GM19463 (cell line): Measurements from ENCODE around the gene UFD1.

Experiments used
- ATAC-seq: cut with Tn5 transposase; IDR thresholded peaks from one replicate; pipeline ENCODE4 v1.9.1; 2021; ENCODE audit warnings: mild to moderate bottlenecking, moderate library complexity; ENCODE audit not compliant: unreplicated experiment

UFD1 gene

DNA sequence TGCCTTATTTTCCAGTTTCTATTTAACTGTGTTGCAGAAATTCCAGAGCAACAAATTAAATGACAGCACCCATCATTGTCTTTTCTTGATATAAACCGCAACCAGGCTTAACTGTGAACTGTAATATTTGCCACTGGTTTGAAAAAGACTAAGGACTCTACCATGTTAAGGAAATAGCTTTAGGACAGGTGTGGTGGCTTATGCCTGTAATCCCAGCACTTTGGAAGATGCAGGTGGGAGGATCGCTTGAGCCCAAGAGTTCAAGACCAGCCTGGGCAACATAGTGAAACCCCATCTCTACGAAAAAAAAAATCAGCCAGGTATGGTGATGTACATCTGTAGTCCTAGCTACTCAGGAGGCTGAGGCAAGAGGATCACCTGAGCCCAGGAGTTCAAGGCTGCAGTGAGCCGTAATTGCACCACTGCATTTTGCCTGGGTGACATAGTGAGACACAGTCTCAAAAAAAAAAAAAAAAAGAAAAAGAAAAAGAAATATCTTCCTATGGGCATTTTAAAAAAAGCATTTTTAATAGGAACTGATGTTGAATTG lies 76.3 kb downstream of the UFD1 start:
- ATAC-seq = no peak

DNA sequence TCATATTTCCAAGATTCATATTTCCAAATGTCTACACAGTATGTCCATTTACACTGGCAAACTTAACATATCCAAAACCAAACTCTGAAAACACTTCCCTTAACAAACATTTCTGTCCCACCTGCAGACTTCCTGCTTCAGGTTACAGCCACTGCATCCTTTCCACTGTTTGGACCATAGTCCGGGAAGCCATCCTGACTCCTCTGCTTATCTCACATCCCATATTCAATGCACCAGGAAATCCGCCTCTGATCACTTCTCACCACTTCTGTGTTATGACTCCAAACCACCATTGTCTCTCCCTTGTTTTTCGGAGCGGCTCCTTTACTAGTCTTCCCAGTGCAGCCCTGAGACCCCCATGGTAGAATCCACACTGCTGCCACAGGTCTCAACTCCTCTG lies 77.5 kb downstream of the UFD1 start:
- ATAC-seq = no peak

DNA sequence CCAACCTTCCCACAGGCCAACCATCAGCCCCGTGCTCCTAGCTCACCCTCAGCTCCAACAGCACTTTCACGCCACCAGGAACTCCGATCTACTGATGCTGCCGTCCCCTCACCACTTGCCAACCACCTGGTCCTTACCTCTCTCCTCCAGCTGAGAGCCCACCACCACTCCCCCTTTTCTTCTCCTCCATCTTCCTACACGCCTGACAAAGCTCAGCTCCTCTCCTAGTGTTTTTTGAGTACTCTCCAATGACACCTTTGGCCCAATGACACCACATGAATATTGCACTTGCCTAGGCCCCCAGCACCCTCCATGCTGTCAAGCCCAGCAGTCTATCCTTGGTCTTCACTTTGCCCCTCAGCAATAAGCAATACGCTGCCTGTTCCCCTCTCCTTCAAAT lies 78.1 kb downstream of the UFD1 start:
- no peak for ATAC-seq
